Testis (tissue), 3 donors: ENCODE data around the gene GALNT12. TPM values are rescaled to one million over a fixed set of nuclear protein-coding genes. Genes with fewer than 3 reads are reported as not detected.

Experiments
- DNase-seq: peaks from one replicate; pipeline ENCODE4 v3.0.0-alpha.2; 2019
- H3K27ac ChIP-seq, 2 donors: fragments of 200-600 bp; sonication (generic); one replicate each; pipeline ENCODE4 v1.5.1; 2019
- H3K27me3 ChIP-seq: fragments of 200-600 bp; sonication (generic); one replicate; pipeline ENCODE4 v1.5.1; 2019
- H3K36me3 ChIP-seq: fragments of 200-600 bp; sonication (generic); one replicate; pipeline ENCODE4 v1.5.1; 2017; ENCODE audit warnings: low read depth; ENCODE audit errors: missing control alignments
- H3K4me1 ChIP-seq: fragments of 200-600 bp; sonication (generic); one replicate; pipeline ENCODE4 v1.5.1; 2019
- H3K4me3 ChIP-seq, 2 donors: fragments of 200-600 bp; sonication (generic); one replicate each; pipeline ENCODE4 v1.5.1; 2017 to 2019
- H3K9me3 ChIP-seq: fragments of 200-600 bp; sonication (generic); one replicate; pipeline ENCODE4 v1.5.1; 2017
- POLR2A ChIP-seq: fragments of 450-650 bp; IDR thresholded peaks from one replicate; pipeline ENCODE4 v1.6.1; 2017; ENCODE audit warnings: antibody characterized with exemption, mild to moderate bottlenecking, moderate library complexity
- WGBS, 2 donors: methylation state at CpG; one replicate each; pipeline ENCODE4 v1.1.5; 2018; 5-methylcytosine and 5-hydroxymethylcytosine counted together
- intact Hi-C: fragments of 100-400 bp; cut with DNase I; formaldehyde crosslinking; loops from one replicate; pipeline ENCODE4 v1.15.1; 2023; ENCODE audit warnings: low total_unique reads
- polyA plus RNA-seq: library from polyadenylated mRNA; stranded (reverse); fragments of 350-450 nt; fragmentation: Illumina TruSeq; extraction: RNeasy Lipid Tissue Mini Kit (QIAGEN cat#74804); gene quantifications from one replicate; pipeline ENCODE4 v1.2.3, GENCODE V29; 2014; ENCODE audit warnings: low read depth, low replicate concordance; ENCODE audit not compliant: insufficient read depth
- total RNA-seq, 2 donors: library from RNA; depleted of rRNA; stranded (reverse); fragments of >200 nt; gene quantifications; one replicate each; pipeline ENCODE4 v1.2.3, GENCODE V29; 2016
- TF ChIP-seq, protein P1 (sequence below), 3 experiments: fragments of 450-650 bp in 2 of 3; fragments of 200-600 bp in 1 of 3; sonication (generic) in 1 of 3; IDR thresholded peaks; one replicate each; pipeline ENCODE4 v1.5.1; 2016 to 2019; ENCODE audit warnings: antibody characterized with exemption in 3 of 3, mild to moderate bottlenecking in 2 of 3, moderate library complexity in 1 of 3

GALNT12 gene
- total and polyA plus RNA-seq, 3 donors from 2014 or later, result 6.9 to 8.0 (median 7.5) TPM

DNA sequence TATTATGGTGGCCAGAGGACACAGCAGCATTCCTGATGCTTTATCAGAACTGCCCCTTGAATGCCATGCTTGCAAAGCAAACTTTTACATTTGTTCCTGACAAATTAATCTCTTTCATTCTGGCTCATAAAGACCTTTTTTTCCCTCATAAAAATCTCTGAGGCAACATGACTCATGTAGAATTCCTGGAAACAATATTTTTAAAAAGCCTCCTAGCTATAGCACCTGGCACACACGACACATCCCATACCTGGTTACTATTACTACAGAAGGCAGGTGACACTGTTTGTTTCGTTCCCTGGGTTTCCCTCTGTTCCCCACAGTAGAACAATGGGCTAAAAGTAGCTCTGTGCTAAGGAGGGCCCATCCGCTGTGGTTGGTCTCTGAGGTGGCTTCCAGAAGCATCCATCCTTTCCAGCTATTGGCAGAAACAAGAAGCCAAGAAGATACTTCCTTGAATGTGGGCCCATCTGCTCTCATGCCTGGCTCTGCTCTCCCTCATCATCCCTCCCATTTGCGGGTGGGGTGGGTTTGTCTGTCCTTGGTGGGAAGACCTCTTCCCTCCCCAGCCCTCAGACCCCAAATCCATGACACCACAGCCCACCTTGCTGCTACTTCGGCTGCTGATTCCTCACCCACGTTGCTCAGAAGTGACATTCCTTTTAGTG lies 59.1 kb downstream of the GALNT12 start:
- no peak for TF ChIP-seq POLR2A
- TF ChIP-seq, protein P1, sequence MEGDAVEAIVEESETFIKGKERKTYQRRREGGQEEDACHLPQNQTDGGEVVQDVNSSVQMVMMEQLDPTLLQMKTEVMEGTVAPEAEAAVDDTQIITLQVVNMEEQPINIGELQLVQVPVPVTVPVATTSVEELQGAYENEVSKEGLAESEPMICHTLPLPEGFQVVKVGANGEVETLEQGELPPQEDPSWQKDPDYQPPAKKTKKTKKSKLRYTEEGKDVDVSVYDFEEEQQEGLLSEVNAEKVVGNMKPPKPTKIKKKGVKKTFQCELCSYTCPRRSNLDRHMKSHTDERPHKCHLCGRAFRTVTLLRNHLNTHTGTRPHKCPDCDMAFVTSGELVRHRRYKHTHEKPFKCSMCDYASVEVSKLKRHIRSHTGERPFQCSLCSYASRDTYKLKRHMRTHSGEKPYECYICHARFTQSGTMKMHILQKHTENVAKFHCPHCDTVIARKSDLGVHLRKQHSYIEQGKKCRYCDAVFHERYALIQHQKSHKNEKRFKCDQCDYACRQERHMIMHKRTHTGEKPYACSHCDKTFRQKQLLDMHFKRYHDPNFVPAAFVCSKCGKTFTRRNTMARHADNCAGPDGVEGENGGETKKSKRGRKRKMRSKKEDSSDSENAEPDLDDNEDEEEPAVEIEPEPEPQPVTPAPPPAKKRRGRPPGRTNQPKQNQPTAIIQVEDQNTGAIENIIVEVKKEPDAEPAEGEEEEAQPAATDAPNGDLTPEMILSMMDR (IDR thresholded peaks at IDR 0.05), result no peak
- WGBS, 2 donors, result 59 to 62% methylated on average over 6 of the region's 6 CpGs
- H3K9me3 ChIP-seq, result no peaks in the 10 kb centered on the region
- DNase-seq, result no peak
- H3K36me3 ChIP-seq, result no peaks in the 10 kb centered on the region
- no peak overlapping the region for H3K4me3 ChIP-seq
- intact Hi-C loops, result loop anchor here (5.0 to 10.0 kb wide), 2 partner anchors 111 to 268 kb away; no protein-coding TSS in a partner anchor
- peaks cover 18% of the 10 kb centered on the region for H3K4me1 ChIP-seq
- peak overlapping the region in 1 of 2 donors; percentile 60 for H3K27ac ChIP-seq
- no peaks in the 10 kb centered on the region for H3K27me3 ChIP-seq

DNA sequence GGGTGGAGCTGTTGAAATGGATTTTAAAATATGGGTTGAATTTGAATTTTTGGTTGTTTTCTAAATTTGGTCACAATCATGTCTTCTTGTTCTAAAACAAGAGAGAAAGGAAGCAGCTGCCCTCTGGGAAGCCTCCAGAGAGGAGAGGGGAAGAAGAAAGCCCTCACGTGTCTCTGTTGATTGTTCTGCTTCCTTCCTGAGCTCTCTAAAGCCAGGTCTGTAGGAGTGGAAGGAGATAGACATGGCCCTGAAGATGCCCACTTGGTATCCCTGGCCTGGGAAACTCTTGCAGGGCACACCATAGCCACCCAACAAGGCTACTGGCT lies 59.6 kb downstream of the GALNT12 start:
- DNase-seq, result no peak
- TF ChIP-seq POLR2A, result no peak
- TF ChIP-seq, protein P1 (IDR thresholded peaks at IDR 0.05), result no peak
- Histone ChIP-seq H3K4me1 (peaks cover 18% of the 10 kb centered on the region), H3K36me3 (no peaks in the 10 kb centered on the region), H3K9me3 (no peaks in the 10 kb centered on the region), H3K27ac (peak overlapping the region in 1 of 2 donors; percentile 60), H3K27me3 (no peaks in the 10 kb centered on the region), H3K4me3 (no peak overlapping the region)
- intact Hi-C loops, result loop anchor here (5.0 to 10.0 kb wide), 2 partner anchors 110 to 268 kb away; no protein-coding TSS in a partner anchor
- 42 to 48% methylated on average over 1 of the region's 1 CpG for WGBS, 2 donors

DNA sequence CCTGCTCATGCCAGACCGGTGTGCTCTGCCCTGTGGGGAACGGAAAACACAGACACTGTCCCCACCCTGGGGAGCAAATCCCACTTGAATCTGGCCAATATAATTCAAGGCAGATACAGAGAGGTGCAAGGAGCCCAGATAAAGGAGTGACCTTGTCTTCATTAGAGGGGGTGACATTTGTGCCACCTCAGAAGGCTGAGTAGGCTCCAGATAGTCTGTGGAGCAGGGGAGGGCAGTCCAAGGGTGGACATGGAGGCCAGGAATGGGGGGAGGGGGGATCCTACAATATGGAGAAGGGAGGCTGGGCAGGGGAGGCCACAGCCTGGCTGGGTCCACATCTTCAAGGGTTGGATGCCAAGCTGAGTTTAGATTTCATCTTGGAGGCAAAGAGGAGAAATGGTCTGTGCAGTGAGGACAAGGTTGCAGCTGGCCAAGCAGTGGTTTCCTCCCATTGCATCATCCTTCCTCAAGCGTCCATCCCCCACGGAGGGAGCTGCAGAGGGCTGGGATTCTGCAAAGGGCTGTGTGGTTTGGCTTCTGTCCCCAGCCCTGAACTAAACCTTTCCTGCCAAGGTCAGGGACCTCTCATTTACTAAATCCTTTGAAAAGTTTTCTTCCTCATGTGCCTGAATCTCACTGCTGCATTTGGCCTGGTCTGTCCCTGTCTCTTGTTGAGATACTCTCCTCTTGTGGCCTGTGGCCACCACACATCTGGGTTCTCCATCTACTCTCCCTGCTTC lies 60.1 kb downstream of the GALNT12 start:
- Histone ChIP-seq H3K4me3 (no peak overlapping the region), H3K9me3 (no peaks in the 10 kb centered on the region), H3K27ac (peak overlapping the region in 1 of 2 donors; percentile 60), H3K36me3 (no peaks in the 10 kb centered on the region), H3K4me1 (peaks cover 18% of the 10 kb centered on the region), H3K27me3 (no peaks in the 10 kb centered on the region)
- 48 to 68% methylated on average over 4 of the region's 4 CpGs for WGBS, 2 donors
- no peak for TF ChIP-seq POLR2A
- TF ChIP-seq, protein P1 (IDR thresholded peaks at IDR 0.05), result no peak
- peak; percentile 78 for DNase-seq
- intact Hi-C loops, result loop anchor here (5.0 to 10.0 kb wide), 2 partner anchors 110 to 267 kb away; no protein-coding TSS in a partner anchor

DNA sequence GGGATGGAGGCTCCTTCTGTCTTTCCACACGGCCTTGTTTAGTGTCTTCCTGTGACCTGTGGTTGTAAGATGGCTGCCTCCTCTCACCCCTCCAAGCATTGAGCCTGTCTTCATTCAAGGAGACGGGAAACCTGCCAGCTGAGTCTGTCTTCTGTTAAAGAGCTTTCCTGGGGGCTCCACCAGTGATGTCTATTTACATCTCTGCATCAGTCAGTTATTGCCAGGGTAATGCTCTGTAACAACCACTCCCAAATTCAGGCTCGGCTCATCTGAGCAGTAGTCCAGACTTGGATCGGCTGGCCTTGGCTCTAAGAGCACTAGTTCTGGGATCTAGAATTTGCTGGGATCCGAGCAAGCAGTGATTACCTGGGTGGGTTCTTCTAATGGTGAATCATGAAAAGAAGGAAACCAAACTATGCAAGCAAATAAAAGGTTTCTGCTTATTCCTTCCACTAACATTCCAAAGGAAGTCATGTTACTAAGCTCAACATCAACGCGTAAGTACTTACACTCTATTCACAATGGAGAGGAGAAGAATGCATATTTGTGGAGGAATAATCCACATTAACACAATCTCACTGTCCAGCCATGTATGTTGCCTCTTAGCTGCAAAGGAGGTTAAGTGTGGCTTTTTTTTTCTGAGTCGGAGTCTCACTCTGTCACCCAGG lies 61.7 kb downstream of the GALNT12 start:
- Histone ChIP-seq H3K27ac (no peak overlapping the region), H3K4me1 (peaks cover 18% of the 10 kb centered on the region), H3K9me3 (no peaks in the 10 kb centered on the region), H3K36me3 (no peaks in the 10 kb centered on the region), H3K27me3 (no peaks in the 10 kb centered on the region), H3K4me3 (no peak overlapping the region)
- DNase-seq, result no peak
- TF ChIP-seq, protein P1 (IDR thresholded peaks at IDR 0.05), result no peak
- no peak for TF ChIP-seq POLR2A
- 92 to 94% methylated on average over 8 of the region's 8 CpGs for WGBS, 2 donors
- intact Hi-C loops, result loop anchor here (5.0 to 10.0 kb wide), 2 partner anchors 108 to 266 kb away; no protein-coding TSS in a partner anchor
